HCT116 (cell line): ENCODE data around the gene SCML2. TPM values are rescaled to one million over a fixed set of nuclear protein-coding genes. Genes with fewer than 3 reads are reported as not detected.

Source experiments
- ATAC-seq: fragments of 200-7000 bp; cut with Tn5 transposase; 2 replicates; pipeline ENCODE4 v1.9.1; 2020; ENCODE audit warnings: mild to moderate bottlenecking, moderate library complexity
- BruUV-seq: library from RNA; stranded (reverse); fragments of 400-500 nt; replicated peaks from 2 replicates; lab custom pipeline; 2021; lab: Mats Ljungman, UMichigan
- CTCF ChIA-PET: fragments of 300-600 bp; sonication (Branson Sonifier 250); formaldehyde crosslinking; loops from one replicate; lab custom pipeline; 2021; ENCODE audit warnings: antibody characterized with exemption; lab: Charles Lee
- POLR2A ChIA-PET: fragments of 300-600, 350-600 bp; sonication (Branson Sonifier 250); formaldehyde crosslinking; loops from one replicate; lab custom pipeline; 2021; ENCODE audit warnings: antibody characterized with exemption; lab: Charles Lee
- RAD21 ChIA-PET, 2 experiments: fragments of 300-600 bp; sonication (Branson Sonifier 250); formaldehyde crosslinking; loops; one replicate each; lab custom pipeline; 2023; ENCODE audit warnings: low total read pairs in 2 of 2; ENCODE audit not compliant: uncharacterized antibody in 2 of 2, unreplicated experiment in 2 of 2, low non-redundant PET in 1 of 2; lab: Charles Lee
- DNase-seq: peaks from one replicate; pipeline ENCODE4 v3.0.0-alpha.2; 2010; ENCODE audit warnings: low read depth, low spot score
- H2AFZ ChIP-seq: fragments of 200-600 bp; shearing (Covaris generic), sonication (generic); 2 replicates; pipeline ENCODE4 v1.6.1; 2017; ENCODE audit warnings: low read depth, mixed run types, mixed read lengths, antibody characterized with exemption, low read length; ENCODE audit not compliant: poor library complexity, severe bottlenecking
- H3K27ac ChIP-seq: 2 replicates; pipeline ENCODE4 v1.5.1; 2012; ENCODE audit warnings: low read depth, low read length
- H3K27me3 ChIP-seq: fragments of 200-600 bp; sonication (generic); 2 replicates; pipeline ENCODE4 v1.6.1; 2016; ENCODE audit warnings: mixed run types, low read length, mixed read lengths; ENCODE audit not compliant: insufficient read depth
- H3K36me3 ChIP-seq, 2 experiments: fragments of 200-500 bp in 1 of 2; fragments of 200-600 bp in 1 of 2; sonication (Bioruptor generic) in 1 of 2; sonication (generic) in 1 of 2; 2 replicates each; pipeline versions ENCODE4 v1.5.1 to v1.6.1; 2014 to 2016; ENCODE audit warnings: low read length in 2 of 2, inconsistent platforms in 1 of 2, mixed read lengths in 1 of 2, mixed run types in 1 of 2; ENCODE audit not compliant: insufficient read depth in 2 of 2, control insufficient read depth in 1 of 2
- H3K4me1 ChIP-seq, 2 experiments: fragments of 200-600 bp in 1 of 2; sonication (generic) in 1 of 2; 2 replicates each; pipeline versions ENCODE4 v1.5.1 to v1.6.1; 2012 to 2017; ENCODE audit warnings: low read length in 2 of 2, inconsistent platforms in 1 of 2, mild to moderate bottlenecking in 1 of 2, mixed read lengths in 1 of 2, mixed run types in 1 of 2, moderate library complexity in 1 of 2; ENCODE audit not compliant: insufficient read depth in 2 of 2, control insufficient read depth in 1 of 2
- H3K4me2 ChIP-seq: fragments of 200-600 bp; sonication (generic); 2 replicates; pipeline ENCODE4 v1.6.1; 2017; ENCODE audit warnings: mixed run types, low read length, mixed read lengths
- H3K4me3 ChIP-seq, 2 experiments: fragments of 200-600 bp in 1 of 2; sonication (generic) in 1 of 2; replicated peaks in 1 of 2; 2 replicates each; pipeline ENCODE4 v1.5.1; 2011 to 2016; ENCODE audit warnings: low read length in 2 of 2, control low read depth in 1 of 2, low read depth in 1 of 2, mild to moderate bottlenecking in 1 of 2, mixed read lengths in 1 of 2, mixed run types in 1 of 2
- H3K79me2 ChIP-seq: fragments of 200-600 bp; sonication (generic); 2 replicates; pipeline ENCODE4 v1.6.1; 2017; ENCODE audit warnings: mild to moderate bottlenecking, mixed run types, low read length, moderate library complexity, mixed read lengths; ENCODE audit not compliant: insufficient read depth
- H3K9ac ChIP-seq: fragments of 200-600 bp; sonication (generic); 2 replicates; pipeline ENCODE4 v1.6.1; 2016; ENCODE audit warnings: low read length, mixed read lengths
- H3K9me2 ChIP-seq: fragments of 200-600 bp; sonication (generic), shearing (Covaris generic); 2 replicates; pipeline ENCODE4 v1.6.1; 2017; ENCODE audit warnings: mixed run types, mild to moderate bottlenecking, moderate library complexity; ENCODE audit not compliant: insufficient read depth
- H3K9me3 ChIP-seq, 2 experiments: fragments of 200-500 bp in 1 of 2; fragments of 200-600 bp in 1 of 2; sonication (Bioruptor generic) in 1 of 2; sonication (generic) in 1 of 2; 2 replicates each; pipeline ENCODE4 v1.6.1; 2014 to 2017; ENCODE audit warnings: low read length in 2 of 2, mixed read lengths in 2 of 2, inconsistent platforms in 1 of 2, low read depth in 1 of 2, mild to moderate bottlenecking in 1 of 2, mixed run types in 1 of 2, moderate library complexity in 1 of 2; ENCODE audit not compliant: control insufficient read depth in 1 of 2, insufficient read depth in 1 of 2
- H4K20me1 ChIP-seq: fragments of 200-600 bp; sonication (generic), shearing (Covaris generic); 2 replicates; pipeline ENCODE4 v1.6.1; 2017; ENCODE audit warnings: mixed run types, mild to moderate bottlenecking, moderate library complexity; ENCODE audit not compliant: insufficient read depth
- intact Hi-C: fragments of 100-400 bp; cut with micrococcal nuclease; formaldehyde crosslinking; loops from 2 replicates; pipeline ENCODE4 v1.10.0; 2022
- total RNA-seq: library from RNA; stranded (reverse); gene quantifications from one replicate; pipeline ENCODE4 v1.2.1, GENCODE V29; 2021; ENCODE audit not compliant: unreplicated experiment
- TF ChIP-seq, protein P1 (sequence below): IDR thresholded peaks from 2 replicates; pipeline ENCODE4 v1.6.1; 2012; ENCODE audit warnings: low read depth

The SCML2 gene
- total RNA-seq, 1 experiment from 2014 or later = 5.2 TPM

- H3K9me3 ChIP-seq = no peaks in the 10 kb centered on the region
- DNase-seq (no peak), ATAC-seq (no peak)
- ChIA-PET POLR2A (no interaction called here), RAD21 (no interaction called here), CTCF (no interaction called here)
- no peaks in the 10 kb centered on the region for H3K9me2 ChIP-seq
- no peaks in the 10 kb centered on the region for H4K20me1 ChIP-seq
- no peak overlapping the region for H3K9ac ChIP-seq
- H2AFZ ChIP-seq = no peak overlapping the region
- H3K4me2 ChIP-seq = no peak overlapping the region
- no peak overlapping the region for H3K27ac ChIP-seq
- TF ChIP-seq, protein P1, sequence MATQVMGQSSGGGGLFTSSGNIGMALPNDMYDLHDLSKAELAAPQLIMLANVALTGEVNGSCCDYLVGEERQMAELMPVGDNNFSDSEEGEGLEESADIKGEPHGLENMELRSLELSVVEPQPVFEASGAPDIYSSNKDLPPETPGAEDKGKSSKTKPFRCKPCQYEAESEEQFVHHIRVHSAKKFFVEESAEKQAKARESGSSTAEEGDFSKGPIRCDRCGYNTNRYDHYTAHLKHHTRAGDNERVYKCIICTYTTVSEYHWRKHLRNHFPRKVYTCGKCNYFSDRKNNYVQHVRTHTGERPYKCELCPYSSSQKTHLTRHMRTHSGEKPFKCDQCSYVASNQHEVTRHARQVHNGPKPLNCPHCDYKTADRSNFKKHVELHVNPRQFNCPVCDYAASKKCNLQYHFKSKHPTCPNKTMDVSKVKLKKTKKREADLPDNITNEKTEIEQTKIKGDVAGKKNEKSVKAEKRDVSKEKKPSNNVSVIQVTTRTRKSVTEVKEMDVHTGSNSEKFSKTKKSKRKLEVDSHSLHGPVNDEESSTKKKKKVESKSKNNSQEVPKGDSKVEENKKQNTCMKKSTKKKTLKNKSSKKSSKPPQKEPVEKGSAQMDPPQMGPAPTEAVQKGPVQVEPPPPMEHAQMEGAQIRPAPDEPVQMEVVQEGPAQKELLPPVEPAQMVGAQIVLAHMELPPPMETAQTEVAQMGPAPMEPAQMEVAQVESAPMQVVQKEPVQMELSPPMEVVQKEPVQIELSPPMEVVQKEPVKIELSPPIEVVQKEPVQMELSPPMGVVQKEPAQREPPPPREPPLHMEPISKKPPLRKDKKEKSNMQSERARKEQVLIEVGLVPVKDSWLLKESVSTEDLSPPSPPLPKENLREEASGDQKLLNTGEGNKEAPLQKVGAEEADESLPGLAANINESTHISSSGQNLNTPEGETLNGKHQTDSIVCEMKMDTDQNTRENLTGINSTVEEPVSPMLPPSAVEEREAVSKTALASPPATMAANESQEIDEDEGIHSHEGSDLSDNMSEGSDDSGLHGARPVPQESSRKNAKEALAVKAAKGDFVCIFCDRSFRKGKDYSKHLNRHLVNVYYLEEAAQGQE = no peak
- peaks cover 7% of the 10 kb centered on the region; the same call in 1 of the 2 replicates for H3K27me3 ChIP-seq
- H3K4me3 ChIP-seq = no peak overlapping the region
- BruUV-seq = no TSS peak
- intact Hi-C loops = no loop called here
- H3K36me3 ChIP-seq = no peaks in the 10 kb centered on the region
- no peaks in the 10 kb centered on the region for H3K4me1 ChIP-seq
- H3K79me2 ChIP-seq = no peaks in the 10 kb centered on the region
Measured at GRCh38 chrX:18194688-18195087, 159.8 kb downstream of the SCML2 start.

Other genes starting within 250 kb of the SCML2 start
- gene BEND2, start 133.8 kb downstream of the SCML2 start, total RNA-seq = not detected
- 2.5 TPM for gene CDKL5, start 70.9 kb upstream of the SCML2 start, total RNA-seq